Kidney tubule cell (primary cell): ENCODE data around the gene DGAT2.

Experiments used
- DNase-seq: peaks from one replicate; pipeline ENCODE4 v3.0.0-alpha.2; 2018; ENCODE audit warnings: low spot score

The DGAT2 gene

GRCh38 chr11:75802021-75802912 is 33.7 kb downstream of the DGAT2 start:
- no peak for DNase-seq

- peak; percentile 66 for DNase-seq
Observed at GRCh38 chr11:75802913-75803820, 34.6 kb downstream of the DGAT2 start.

- no peak for DNase-seq
Observed at GRCh38 chr11:75809111-75809510, 40.5 kb downstream of the DGAT2 start.

DNA sequence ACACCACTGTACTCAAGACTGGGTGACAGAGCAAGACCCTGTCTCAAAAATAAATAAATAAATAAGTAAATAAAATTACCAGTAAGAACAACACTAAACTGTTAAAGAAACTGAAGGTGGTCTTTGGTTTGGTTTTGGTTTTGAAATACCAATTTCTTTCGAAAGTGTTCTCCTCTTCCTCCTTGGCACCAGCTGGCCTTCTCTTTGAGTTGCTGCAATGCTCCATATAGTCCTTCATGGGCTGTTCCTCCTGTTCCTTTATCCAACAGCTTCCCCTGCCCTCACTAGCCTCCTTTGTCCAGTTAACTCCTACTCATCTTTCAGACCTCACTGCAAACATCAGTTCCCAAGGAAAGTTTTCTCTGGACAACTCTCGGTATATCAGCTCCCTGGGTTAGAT is 41.4 kb downstream of the DGAT2 start:
- DNase-seq: no peak

- no peak for DNase-seq
Observed at GRCh38 chr11:75810637-75811390, 42.2 kb downstream of the DGAT2 start.

DNA sequence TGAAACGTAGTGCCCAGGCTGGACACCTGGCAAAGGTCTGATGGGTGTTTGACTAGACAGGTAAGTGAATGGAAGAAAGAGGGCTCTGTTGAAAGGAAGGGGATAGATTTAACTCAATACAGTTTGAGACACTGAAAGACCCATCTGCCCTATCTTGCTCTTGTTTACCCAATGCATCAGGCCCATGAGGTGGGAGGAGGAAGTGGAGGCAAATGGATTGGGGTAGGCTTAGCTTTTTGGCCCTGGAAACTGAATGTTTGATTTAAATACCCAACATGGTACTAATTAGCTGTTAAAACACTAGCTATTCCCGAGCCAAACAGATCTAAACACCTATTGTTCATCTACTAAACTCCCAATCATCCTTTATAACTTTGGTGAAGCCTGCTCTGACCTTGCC is 42.9 kb downstream of the DGAT2 start:
- no peak for DNase-seq

DNA sequence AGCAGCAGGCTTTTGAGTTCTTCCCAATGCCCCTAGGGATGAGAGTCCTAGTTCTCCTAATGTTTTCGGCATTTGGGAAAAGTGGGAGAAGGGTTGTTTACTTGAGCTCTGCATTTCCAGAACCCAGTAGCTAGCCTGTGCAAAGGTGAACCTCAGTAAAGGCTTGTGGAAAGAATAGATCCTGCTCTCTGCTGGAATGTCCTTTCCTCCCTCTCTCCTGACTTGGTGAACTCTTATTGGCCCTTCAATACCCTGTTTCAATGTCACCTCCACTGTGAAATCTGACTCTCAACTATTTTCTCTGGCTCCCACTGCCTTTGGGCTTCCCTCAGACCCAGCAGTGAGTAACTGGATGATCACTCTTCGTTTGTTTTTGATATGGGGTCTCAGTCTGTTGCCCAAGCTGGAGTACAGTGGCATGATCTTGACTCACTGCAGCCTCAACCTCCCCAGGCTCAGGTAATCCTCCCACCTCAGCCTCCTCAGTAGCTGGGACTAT is 44.0 kb downstream of the DGAT2 start:
- DNase-seq: peak; percentile 41

GRCh38 chr11:75813124-75813523 is 44.5 kb downstream of the DGAT2 start:
- DNase-seq: peak; percentile 72

- DNase-seq: peak; percentile 81
Observed at GRCh38 chr11:75813622-75814039, 45.1 kb downstream of the DGAT2 start.

DNA sequence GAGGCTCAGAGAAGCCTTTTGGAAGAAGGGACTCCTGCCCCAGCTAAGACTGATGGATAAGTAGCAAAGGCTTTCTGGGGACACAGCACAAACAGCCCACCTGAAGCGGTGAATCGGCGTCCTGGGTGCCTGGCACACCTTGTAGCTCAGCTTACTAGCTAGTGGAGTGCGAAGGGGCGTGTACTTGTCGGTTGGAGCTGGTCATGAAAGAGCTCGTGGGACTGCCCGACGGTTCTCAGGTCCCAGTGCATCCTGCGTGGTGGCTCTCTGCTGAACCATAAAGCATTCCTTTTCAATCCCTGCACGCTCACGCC is 45.7 kb downstream of the DGAT2 start:
- DNase-seq: no peak

GRCh38 chr11:75814677-75815344 is 46.2 kb downstream of the DGAT2 start, which contains the start of gene UVRAG:
Gene UVRAG (plus strand): TSS chr11:75815210. CDS start chr11:75815408, 198 bp downstream.
- DNase-seq: peak; percentile 99

DNA sequence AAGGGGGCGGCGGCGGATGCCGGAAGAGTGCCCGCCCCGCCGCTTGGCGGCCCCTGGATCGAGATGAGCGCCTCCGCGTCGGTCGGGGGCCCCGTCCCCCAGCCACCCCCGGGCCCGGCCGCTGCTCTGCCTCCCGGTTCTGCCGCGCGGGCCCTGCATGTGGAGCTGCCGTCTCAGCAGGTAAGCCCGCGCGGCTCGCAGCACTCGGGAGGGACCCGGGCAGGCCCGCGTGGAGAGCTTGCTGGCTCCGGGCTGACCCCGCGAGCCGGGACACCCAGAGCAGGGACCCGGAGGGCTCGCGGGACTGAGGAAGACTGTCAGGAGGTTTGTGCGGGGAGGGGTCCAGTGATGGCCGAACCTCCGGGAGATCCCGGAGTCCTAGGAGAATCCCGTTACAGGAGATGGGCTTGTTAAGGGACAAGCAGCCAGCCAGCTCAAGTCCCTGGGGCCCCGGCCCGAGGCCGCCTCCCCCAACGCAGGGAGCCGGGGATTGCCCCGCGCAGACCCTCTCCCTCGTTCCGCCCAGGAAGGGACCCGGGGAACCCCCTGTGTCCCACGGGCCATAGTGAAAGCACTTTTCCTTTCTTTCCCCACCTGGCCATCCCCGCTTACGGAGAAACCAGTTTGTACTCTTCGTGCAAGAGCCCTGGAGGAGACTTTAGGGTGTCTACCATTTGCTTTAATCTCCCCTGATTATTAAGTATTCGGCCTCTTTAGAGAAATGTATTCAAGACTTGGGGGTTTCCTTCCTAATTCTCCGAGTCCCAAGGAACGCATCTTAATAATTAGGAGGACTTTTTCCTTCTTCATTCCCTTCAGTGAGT is 47.0 kb downstream of the DGAT2 start:
- DNase-seq: peak; percentile 46

- DNase-seq: no peak
Observed at GRCh38 chr11:75816561-75817239, 48.1 kb downstream of the DGAT2 start.

GRCh38 chr11:75820645-75821044 is 52.1 kb downstream of the DGAT2 start:
- DNase-seq: no peak

- no peak for DNase-seq
Observed at GRCh38 chr11:75821202-75821601, 52.6 kb downstream of the DGAT2 start.

DNA sequence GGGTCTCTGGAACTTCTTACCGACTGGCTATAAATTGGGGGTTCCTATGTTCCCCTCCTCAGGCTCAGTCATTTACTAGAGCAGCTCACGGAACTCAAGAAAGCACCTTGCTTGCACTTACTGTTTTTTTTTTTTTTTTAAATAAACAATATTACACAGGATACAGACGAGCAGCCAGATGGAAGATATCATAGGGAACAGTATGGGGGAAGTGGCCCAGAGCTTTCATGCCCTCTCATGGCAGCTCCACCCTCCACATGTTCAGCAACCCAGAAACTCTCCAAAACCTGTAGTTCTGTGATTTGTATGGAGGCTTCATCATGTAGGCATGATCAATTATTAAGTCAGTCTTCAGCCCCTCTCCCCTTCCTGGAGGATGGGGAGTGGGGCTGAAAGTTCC is 54.0 kb downstream of the DGAT2 start:
- DNase-seq: no peak

DNA sequence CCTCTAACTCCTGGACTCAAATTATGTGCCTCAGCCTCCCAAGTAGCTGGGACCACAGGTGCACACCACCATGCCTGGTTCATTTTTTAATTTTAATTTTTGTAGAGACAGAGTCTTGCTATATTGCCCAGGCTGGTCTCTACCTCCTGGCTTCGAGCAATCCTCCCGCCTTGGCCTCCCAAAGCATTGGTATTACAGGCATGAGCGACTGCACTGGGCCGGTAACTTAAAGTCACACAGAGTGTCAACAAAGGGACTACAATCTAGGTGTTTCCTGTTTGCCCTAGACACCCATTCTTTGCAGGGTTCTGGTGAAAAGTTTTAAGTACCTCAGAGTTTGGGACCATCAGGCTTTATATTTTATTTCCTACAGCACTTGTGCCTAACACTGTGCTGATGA is 54.8 kb downstream of the DGAT2 start:
- DNase-seq: no peak

GRCh38 chr11:75823946-75824345 is 55.4 kb downstream of the DGAT2 start:
- DNase-seq: no peak

- peak; percentile 7 for DNase-seq
Observed at GRCh38 chr11:75826461-75827230, 58.1 kb downstream of the DGAT2 start.
